Activated T-helper 17 cell treated with anti-CD3 and anti-CD28 coated beads, Interleukin-2, amount 50 U/mL, for 72 hours (primary cell): ENCODE data around the gene TESK2. TPM values are rescaled to one million over a fixed set of nuclear protein-coding genes. Genes with fewer than 3 reads are reported as not detected.

Experiments used
- ATAC-seq: fragments of 150-1000 bp; cut with Tn5 transposase; replicated peaks from 2 replicates; pipeline ENCODE4 v1.10.0; 2021; ENCODE audit warnings: mild to moderate bottlenecking, moderate library complexity
- H3K27ac Mint-ChIP-seq: one replicate; pipeline ENCODE4 v1.8.0; 2022; ENCODE audit warnings: mixed read lengths
- H3K27me3 Mint-ChIP-seq: one replicate; pipeline ENCODE4 v1.8.0; 2022; ENCODE audit warnings: mixed read lengths
- H3K36me3 Mint-ChIP-seq: one replicate; pipeline ENCODE4 v1.8.0; 2022; ENCODE audit warnings: low read depth, mild to moderate bottlenecking, mixed read lengths
- H3K4me1 Mint-ChIP-seq: one replicate; pipeline ENCODE4 v1.8.0; 2022; ENCODE audit warnings: mixed read lengths
- H3K4me3 Mint-ChIP-seq: one replicate; pipeline ENCODE4 v1.8.0; 2022; ENCODE audit warnings: mild to moderate bottlenecking, mixed read lengths
- H3K9me3 Mint-ChIP-seq: one replicate; pipeline ENCODE4 v1.8.0; 2022; ENCODE audit warnings: mixed read lengths
- total RNA-seq, 2 donors: library from RNA; stranded (reverse); gene quantifications; one replicate each; pipeline ENCODE4 v1.2.3, GENCODE V29; 2022

Gene TESK2
- total RNA-seq, 2 donors from 2014 or later = 2.7 to 8.9 TPM

DNA sequence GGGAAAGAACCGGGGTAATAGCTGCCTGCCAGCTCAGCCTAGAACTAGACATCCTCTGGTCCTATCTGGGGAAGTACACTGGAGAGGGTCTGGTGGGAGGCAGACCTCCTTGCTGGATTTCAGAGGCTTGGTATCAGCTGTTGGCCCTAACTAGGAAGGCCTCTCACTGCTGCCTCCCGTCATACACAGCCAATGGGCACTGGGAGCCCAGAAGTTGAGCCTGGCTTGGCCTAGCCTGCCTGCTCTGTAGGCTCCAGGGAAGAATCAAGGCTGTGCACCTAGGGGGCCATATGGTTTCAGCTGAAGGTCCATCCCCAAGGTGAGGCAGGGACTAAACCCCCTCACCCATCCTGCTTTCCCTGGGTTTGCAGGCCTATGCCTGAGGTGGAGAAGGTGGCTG, 146.5 kb downstream of the TESK2 start:
- Mint-ChIP-seq H3K9me3 (no peaks in the 10 kb centered on the region), H3K4me3 (no peak overlapping the region), H3K27me3 (no peaks in the 10 kb centered on the region), H3K36me3 (peaks cover 72% of the 10 kb centered on the region), H3K4me1 (peaks cover 19% of the 10 kb centered on the region), H3K27ac (no peak overlapping the region)
- ATAC-seq = no peak

DNA sequence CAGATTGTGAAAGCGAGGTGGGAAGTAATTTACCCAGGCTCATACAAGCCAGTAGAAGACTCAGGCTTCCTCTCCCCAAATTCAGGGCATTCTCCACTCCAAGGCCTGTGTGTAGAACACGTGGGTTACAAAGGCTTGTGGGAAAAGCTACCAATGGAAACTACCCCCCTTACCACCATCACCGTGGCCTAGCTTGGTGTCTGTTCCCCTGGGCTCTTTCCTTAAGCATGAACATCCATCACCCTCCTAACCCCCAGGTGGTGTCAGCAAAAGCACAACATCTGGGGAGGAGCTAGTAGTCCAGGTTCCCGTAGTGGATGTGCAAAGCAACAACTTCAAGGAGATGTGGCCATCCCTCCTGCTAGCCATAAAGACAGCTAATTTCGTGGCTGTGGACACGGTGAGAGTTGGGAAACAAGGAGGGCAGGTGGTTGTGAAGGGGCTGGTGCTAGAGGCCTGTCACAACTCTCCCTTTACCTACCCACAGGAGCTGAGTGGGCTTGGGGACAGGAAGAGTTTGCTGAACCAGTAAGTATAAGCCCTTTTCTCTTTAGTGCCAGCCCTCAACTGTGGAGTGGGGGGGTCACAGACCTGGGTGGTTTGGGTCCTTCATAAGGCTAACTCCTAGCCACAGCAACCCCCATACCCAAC, 150.0 kb downstream of the TESK2 start:
- Mint-ChIP-seq H3K36me3 (peaks cover 66% of the 10 kb centered on the region), H3K4me3 (peak overlapping the region; percentile 98), H3K27me3 (no peaks in the 10 kb centered on the region), H3K27ac (peak overlapping the region; percentile 99), H3K9me3 (no peaks in the 10 kb centered on the region), H3K4me1 (peaks cover 18% of the 10 kb centered on the region)
- ATAC-seq = no peak

DNA sequence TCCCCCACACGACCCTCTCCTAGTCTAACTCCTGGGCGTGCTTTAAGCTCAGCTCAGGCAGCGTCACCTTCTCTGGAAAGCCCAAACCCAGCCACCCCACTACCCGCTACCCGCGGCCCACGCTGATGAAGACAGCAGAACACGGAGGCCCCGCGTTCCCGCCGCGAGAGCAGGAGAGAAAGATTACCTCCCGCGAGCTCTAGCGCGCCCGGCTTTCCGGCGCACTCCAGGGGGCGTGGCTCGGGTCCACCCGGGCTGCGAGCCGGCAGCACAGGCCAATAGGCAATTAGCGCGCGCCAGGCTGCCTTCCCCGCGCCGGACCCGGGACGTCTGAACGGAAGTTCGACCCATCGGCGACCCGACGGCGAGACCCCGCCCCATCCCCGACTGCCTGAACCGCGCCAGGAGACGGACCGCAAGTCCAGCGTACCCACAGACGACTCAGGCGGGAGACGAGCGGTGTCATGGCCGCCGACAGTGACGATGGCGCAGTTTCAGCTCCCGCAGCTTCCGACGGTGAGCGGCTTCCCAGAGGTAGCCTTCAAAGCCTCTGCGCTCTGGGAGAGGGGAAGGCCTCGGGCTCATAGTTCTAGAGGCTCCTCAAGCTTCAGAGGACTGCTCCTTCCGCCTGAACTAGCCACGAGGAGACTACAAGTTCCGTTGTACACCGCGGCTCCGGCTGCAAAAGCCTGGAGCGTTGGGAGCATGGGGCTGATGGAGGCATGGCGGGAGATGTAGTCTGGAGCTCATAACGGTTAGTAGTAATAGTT, 151.0 kb downstream of the TESK2 start, which contains the start of the genes MUTYH and TOE1:
Gene MUTYH, minus strand, starts transcription at position 652 of the 770 bp plus-strand sequence. CDS start 5,935 bp downstream, outside the sequence.
Gene TOE1, plus strand, starts transcription at position 382 of the 770 bp plus-strand sequence. Its CDS starts 83 bp downstream, at position 465.
- Mint-ChIP-seq H3K27ac (peak within 1 kb of the TSS; percentile 99), H3K4me3 (peak within 1 kb of the TSS; percentile 98), H3K9me3 (no peaks in the 10 kb centered on the region), H3K27me3 (no peaks in the 10 kb centered on the region), H3K36me3 (peaks cover 56% of the 10 kb centered on the region), H3K4me1 (peaks cover 17% of the 10 kb centered on the region)
- ATAC-seq = peak; percentile 90

DNA sequence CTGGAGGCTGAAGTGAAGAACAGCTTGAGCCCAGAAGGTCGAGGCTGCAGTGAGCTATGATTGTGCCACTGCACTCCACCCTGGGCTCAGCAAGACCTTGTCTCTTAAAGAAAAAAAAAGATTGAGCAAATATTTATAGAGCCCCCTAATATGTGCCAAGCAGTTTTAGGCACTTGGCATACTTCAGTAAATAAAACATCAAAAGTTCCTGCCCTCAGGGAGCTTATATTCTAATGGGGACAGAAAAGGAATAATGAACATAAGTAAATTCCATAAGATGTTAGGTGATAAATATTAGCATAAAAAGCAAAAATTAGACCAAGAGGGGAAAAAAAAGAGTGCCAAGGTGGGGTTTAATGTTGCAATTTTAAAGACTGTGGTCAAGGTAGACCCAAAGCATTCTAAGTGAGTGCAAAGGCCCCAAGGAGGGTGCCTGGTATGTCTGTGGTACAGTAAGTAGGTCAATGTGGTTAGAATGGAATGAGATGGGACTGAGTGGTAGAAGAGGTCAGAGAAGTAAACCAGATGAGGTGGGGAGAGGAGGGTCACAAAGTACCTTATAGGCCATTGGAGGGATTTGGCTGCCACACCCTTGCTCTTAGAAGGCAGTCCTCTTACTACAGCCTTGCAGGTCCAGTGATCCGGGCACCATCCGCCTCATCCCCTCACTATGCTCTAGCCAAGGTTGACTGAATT, 153.2 kb downstream of the TESK2 start:
- Mint-ChIP-seq H3K36me3 (peaks cover 36% of the 10 kb centered on the region), H3K9me3 (no peaks in the 10 kb centered on the region), H3K4me3 (peak overlapping the region; percentile 98), H3K4me1 (peaks cover 17% of the 10 kb centered on the region), H3K27me3 (no peaks in the 10 kb centered on the region), H3K27ac (peak overlapping the region; percentile 99)
- no peak for ATAC-seq

DNA sequence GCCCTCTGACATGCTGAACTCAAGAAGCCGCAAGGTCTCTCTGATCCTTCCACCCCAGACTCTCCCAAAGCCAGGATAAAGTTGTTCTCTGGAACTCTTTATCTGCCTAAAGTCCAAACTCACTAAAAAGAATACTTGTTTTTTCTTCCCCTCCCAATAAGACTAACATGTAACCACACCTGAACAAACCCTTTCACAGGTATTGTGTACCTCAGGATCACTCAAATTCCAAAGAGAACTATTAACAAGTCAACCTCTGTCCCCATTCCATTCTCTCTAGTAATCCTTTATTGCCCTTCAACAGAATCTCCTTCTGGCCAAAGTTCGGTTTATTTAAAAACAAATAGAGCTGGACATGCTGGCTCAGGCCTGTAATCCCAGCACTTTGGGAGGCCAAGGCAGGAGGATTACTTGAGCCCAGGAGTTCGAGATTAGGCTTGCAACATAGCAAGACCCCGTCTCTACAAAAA, 155.1 kb downstream of the TESK2 start:
- Mint-ChIP-seq H3K36me3 (peaks cover 22% of the 10 kb centered on the region), H3K27me3 (no peaks in the 10 kb centered on the region), H3K27ac (peak overlapping the region; percentile 51), H3K4me3 (no peak overlapping the region), H3K9me3 (no peaks in the 10 kb centered on the region), H3K4me1 (peaks cover 10% of the 10 kb centered on the region)
- no peak for ATAC-seq

DNA sequence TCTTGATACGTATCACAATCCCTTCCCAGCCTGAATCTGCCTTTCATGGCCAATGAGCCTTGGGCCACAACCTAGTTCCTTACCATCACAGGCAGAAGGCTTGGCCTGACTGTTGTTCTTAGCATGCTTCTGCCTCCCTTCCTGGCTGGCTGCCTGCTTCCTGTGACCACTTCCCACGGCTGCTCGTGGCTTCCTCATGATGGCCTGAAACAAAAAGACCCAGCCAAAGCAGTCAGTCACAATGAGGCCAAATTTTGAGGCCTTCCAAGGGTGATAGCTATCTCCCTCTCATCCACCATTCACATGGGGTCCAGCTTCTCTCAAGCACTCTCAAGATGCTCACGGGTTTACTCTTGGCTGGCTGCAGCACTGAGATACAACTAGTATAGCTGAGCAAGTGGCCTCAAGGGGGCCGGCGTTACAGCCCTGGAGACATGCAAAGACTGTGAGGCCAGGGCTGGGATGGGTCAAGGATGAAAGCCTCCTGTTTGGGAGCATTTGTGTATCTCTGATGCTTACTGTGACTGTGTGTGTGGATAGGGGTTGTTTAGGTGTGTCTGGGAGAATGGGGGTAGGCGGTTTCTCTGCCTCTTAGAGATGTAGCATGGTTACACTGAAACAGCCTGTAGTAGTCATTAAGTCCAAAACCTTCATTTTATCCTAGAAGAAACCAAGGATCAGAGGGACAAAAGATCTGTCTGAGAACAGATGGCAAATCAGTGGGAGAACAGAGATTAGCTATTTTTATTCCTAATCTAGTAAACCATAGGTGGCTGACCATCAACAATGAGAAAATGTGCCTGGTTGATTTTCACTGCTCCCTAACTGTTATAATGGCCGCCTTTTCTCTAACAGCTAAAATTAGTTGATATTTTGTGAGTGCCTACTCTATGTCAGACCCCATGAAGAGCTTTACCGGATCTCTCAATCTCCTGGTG, 156.4 kb downstream of the TESK2 start:
- no peak overlapping the region for H3K4me3 Mint-ChIP-seq
- peaks cover 10% of the 10 kb centered on the region for H3K4me1 Mint-ChIP-seq
- H3K27ac Mint-ChIP-seq = peak overlapping the region; percentile 18
- ATAC-seq = no peak
- peaks cover 22% of the 10 kb centered on the region for H3K36me3 Mint-ChIP-seq
- no peaks in the 10 kb centered on the region for H3K9me3 Mint-ChIP-seq
- H3K27me3 Mint-ChIP-seq = no peaks in the 10 kb centered on the region

DNA sequence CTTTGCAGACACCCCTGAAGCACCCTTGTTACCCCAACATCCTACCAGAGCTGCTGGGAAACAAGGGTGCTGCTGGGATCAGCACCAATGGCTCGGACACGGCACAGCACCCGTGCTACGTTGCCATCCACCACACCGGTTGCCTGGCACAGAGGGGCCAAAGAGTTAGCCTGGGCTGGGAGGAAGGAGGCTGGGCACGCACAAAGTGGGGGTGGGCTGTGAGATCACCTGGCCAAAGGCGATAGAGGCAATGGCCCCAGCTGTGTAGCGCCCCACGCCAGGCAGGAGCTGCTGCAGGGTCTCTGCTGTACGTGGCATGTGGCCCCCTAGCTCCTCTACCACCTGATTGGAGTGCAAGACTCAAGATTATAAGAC, 158.6 kb downstream of the TESK2 start:
- Mint-ChIP-seq H3K9me3 (no peaks in the 10 kb centered on the region), H3K4me1 (no peaks in the 10 kb centered on the region)
- ATAC-seq = no peak

DNA sequence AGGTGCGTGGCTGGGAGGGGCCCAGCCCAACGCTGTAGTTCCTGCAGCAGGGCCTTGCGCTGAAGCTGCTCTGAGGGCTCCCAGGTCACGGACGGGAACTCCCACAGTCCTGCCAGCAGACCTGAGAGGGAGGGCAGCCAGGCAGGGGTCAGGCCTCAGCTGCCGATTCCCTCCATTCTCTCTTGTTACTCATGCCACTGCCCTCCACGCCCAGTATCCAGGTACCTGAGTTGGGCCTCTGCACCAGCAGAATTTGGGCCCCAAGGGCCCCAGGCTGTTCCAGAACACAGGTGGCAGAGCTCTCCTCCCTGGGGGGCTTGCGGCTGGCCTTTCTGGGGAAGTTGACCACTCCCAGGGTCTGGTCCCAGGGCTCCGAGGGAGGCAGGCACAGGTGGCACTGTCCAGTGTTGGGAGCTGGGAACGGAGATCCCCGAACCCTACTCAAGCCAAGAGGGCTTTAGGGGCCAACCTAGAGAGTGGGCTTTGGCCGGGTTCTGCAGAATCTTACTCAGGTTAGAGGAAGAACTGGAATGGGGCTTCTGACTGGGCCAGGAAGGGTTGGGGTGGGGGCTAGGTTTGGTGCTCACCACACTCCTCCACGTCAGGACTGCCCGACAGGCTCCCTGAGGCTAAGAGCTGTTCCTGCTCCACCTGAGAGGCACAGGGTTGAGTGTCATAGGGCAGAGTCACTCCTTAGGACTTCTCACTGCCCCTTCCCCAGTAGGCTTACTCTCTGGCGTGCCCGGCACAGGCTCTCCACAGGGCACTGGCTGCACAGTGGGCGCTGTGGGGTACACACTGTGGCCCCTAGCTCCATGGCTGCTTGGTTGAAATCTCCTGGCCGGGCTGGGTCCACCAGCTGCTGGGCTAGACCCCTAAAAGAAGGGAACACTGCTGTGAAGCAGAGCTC, 159.3 kb downstream of the TESK2 start:
- Mint-ChIP-seq H3K36me3 (peaks cover 35% of the 10 kb centered on the region), H3K27ac (no peak overlapping the region)

More for the DNA sequence above, 158.6 kb downstream of the TESK2 start:
- no peaks in the 10 kb centered on the region for H3K27me3 Mint-ChIP-seq
- peaks cover 35% of the 10 kb centered on the region for H3K36me3 Mint-ChIP-seq
- H3K4me3 Mint-ChIP-seq = no peak overlapping the region
- H3K27ac Mint-ChIP-seq = no peak overlapping the region

DNA sequence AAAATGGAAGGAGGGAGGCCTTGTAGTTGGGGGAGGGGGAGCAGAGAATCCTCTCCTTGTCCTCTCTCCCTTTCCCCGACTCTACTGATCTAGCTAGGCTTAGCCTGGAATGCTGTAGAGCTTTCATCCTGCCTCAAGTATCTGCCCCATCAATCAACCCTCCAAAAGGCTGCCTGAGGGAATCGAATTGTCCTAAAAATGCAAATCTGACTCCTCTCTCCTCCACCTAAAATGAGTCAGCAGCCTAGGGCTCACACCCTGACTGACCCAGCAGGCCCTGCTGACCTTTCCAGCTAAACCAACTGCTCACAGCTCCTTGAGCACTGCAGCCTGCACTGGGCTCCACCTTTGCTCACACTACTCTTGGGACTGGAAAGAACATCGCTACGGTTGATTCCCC, 161.5 kb downstream of the TESK2 start:
- ATAC-seq = no peak
- Mint-ChIP-seq H3K4me3 (peak overlapping the region; percentile 31), H3K27ac (no peak overlapping the region), H3K9me3 (no peaks in the 10 kb centered on the region), H3K36me3 (peaks cover 35% of the 10 kb centered on the region), H3K4me1 (no peaks in the 10 kb centered on the region), H3K27me3 (no peaks in the 10 kb centered on the region)

More for the DNA sequence above, 159.3 kb downstream of the TESK2 start:
- no peaks in the 10 kb centered on the region for H3K27me3 Mint-ChIP-seq
- H3K4me1 Mint-ChIP-seq = no peaks in the 10 kb centered on the region
- no peak for ATAC-seq
- no peaks in the 10 kb centered on the region for H3K9me3 Mint-ChIP-seq
- H3K4me3 Mint-ChIP-seq = no peak overlapping the region

DNA sequence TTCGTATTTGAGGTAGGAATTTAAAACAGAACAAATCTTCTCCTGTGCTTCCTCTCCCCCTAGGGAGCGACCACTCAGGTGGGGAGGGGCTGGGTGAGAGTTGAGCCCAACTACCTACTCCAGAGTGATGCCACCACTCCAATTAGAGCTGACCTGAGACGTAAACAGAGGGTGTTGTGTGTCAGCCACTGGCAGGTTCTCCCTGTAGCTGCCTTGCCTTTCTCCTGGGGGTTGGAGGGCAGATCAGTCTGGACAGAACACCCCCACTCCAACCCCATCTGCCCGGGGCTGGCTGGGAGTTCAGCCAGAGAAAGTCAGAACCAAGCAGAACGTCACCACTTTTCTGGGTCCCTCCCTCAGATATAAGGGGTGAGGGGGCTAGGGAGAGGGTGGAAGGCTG, 162.3 kb downstream of the TESK2 start:
- Mint-ChIP-seq H3K4me3 (peak overlapping the region; percentile 80), H3K4me1 (no peaks in the 10 kb centered on the region), H3K36me3 (peaks cover 35% of the 10 kb centered on the region), H3K27me3 (no peaks in the 10 kb centered on the region), H3K27ac (peak overlapping the region; percentile 49), H3K9me3 (no peaks in the 10 kb centered on the region)
- no peak for ATAC-seq

DNA sequence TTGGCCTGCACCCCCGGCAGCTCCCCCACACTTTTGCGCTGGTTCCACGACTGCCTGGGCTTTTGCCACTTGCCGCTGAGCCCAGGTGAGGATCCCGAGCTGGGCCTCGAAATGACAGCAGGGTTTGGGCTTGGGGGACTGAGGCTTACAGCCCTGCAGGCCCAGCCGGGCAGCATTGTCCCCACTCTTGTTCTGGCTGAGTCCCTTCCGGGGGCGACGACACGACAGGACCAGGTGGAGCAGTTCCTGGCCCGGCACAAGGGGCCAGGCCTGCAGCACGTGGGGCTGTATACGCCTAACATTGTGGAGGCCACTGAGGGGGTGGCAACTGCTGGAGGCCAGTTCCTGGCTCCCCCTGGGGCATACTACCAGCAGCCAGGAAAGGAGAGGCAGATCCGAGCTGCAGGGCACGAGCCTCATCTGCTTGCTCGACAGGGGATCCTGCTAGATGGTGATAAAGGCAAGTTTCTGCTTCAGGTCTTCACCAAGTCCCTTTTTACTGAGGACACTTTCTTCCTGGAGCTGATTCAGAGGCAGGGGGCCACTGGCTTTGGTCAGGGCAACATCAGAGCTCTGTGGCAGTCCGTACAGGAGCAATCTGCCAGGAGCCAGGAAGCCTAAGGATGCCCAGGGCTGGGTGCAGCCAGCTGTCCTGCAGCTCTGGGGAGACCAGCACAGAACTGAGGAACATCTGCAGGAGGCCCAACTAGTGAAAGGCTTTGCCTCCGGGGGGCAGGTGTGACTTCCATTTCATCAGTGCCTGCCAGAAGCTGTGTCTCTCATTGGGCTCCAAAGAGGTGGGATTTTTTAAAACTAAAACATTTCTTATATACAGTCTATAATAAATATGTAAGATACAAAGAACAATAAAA, 163.1 kb downstream of the TESK2 start:
- no peak overlapping the region for H3K27ac Mint-ChIP-seq
- peak; percentile 11 for ATAC-seq
- no peaks in the 10 kb centered on the region for H3K27me3 Mint-ChIP-seq
- H3K4me3 Mint-ChIP-seq = peak overlapping the region; percentile 80
- no peaks in the 10 kb centered on the region for H3K9me3 Mint-ChIP-seq
- peaks cover 35% of the 10 kb centered on the region for H3K36me3 Mint-ChIP-seq
- no peaks in the 10 kb centered on the region for H3K4me1 Mint-ChIP-seq
